ENCODE data around the gene FASTKD1.
"Not testable (repeated sequence)": the region's sequence is repeated elsewhere in the genome, so short reads cannot be mapped to it uniquely, and the experiment has no call there.

FASTKD1 gene

GRCh38 chr2:169573160-169573973 is at the start of gene FASTKD1:
TSS of gene FASTKD1 (minus strand) at chr2:169573865. CDS start at chr2:169572029, 1,836 bp downstream.
- DNase-seq (ENCODE audit: low read depth, low spot score): no peak
- peak within 1 kb of the TSS; percentile 35 for H3K27ac ChIP-seq

GRCh38 chr2:169623235-169623634 is 49.6 kb upstream of the FASTKD1 start:
- no peak for DNase-seq (ENCODE audit: low read depth, low spot score)
- no peak overlapping the region for H3K27ac ChIP-seq

GRCh38 chr2:169620509-169620908 is 46.8 kb upstream of the FASTKD1 start:
- DNase-seq (ENCODE audit: low read depth, low spot score): no peak
- no peak overlapping the region for H3K27ac ChIP-seq

- DNase-seq (ENCODE audit: low read depth, low spot score): no peak
- no peak overlapping the region for H3K27ac ChIP-seq
Measured at GRCh38 chr2:169619946-169620345, 46.3 kb upstream of the FASTKD1 start.

GRCh38 chr2:169615982-169616381 is 42.3 kb upstream of the FASTKD1 start:
- H3K27ac ChIP-seq; DNase-seq (ENCODE audit: low read depth, low spot score): not testable (repeated sequence)

GRCh38 chr2:169613876-169614275 is 40.2 kb upstream of the FASTKD1 start:
- H3K27ac ChIP-seq: no peak overlapping the region
- no peak for DNase-seq (ENCODE audit: low read depth, low spot score)

GRCh38 chr2:169609264-169609663 is 35.6 kb upstream of the FASTKD1 start:
- no peak overlapping the region for H3K27ac ChIP-seq
- no peak for DNase-seq (ENCODE audit: low read depth, low spot score)

- no peak overlapping the region for H3K27ac ChIP-seq
Measured at GRCh38 chr2:169599568-169599967, 25.9 kb upstream of the FASTKD1 start.

GRCh38 chr2:169598982-169599381 is 25.3 kb upstream of the FASTKD1 start:
- no peak overlapping the region for H3K27ac ChIP-seq
- no peak for DNase-seq (ENCODE audit: low read depth, low spot score)

More at GRCh38 chr2:169599568-169599967, 25.9 kb upstream of the FASTKD1 start:
- DNase-seq (ENCODE audit: low read depth, low spot score): no peak

GRCh38 chr2:169596546-169596945 is 22.9 kb upstream of the FASTKD1 start:
- not testable (repeated sequence) for DNase-seq (ENCODE audit: low read depth, low spot score); H3K27ac ChIP-seq

- no peak overlapping the region for H3K27ac ChIP-seq
- no peak for DNase-seq (ENCODE audit: low read depth, low spot score)
Measured at GRCh38 chr2:169590804-169591203, 17.1 kb upstream of the FASTKD1 start.

- H3K27ac ChIP-seq: peak overlapping the region; percentile 94
- no peak for DNase-seq (ENCODE audit: low read depth, low spot score)
Measured at GRCh38 chr2:169585673-169586072, 12.0 kb upstream of the FASTKD1 start.

- peak; percentile 50 for DNase-seq (ENCODE audit: low read depth, low spot score)
- H3K27ac ChIP-seq: peak within 1 kb of the TSS; percentile 94
Measured at GRCh38 chr2:169584005-169584877, 10.6 kb upstream of the FASTKD1 start, which contains the start of gene PPIG. TSS of gene PPIG (plus strand) at chr2:169584351. CDS start at chr2:169604042, 19,691 bp downstream.

GRCh38 chr2:169583518-169583917 is 9.9 kb upstream of the FASTKD1 start:
- DNase-seq (ENCODE audit: low read depth, low spot score): no peak
- peak overlapping the region; percentile 94 for H3K27ac ChIP-seq

GRCh38 chr2:169582552-169583266 is 9.0 kb upstream of the FASTKD1 start:
- not testable (repeated sequence) for DNase-seq (ENCODE audit: low read depth, low spot score); H3K27ac ChIP-seq

- no peak overlapping the region for H3K27ac ChIP-seq
- DNase-seq (ENCODE audit: low read depth, low spot score): no peak
Measured at GRCh38 chr2:169579044-169579443, 5.4 kb upstream of the FASTKD1 start.

GRCh38 chr2:169575264-169575663 is 1.6 kb upstream of the FASTKD1 start:
- H3K27ac ChIP-seq; DNase-seq (ENCODE audit: low read depth, low spot score): not testable (repeated sequence)

GRCh38 chr2:169574539-169574938 is 874 bp upstream of the FASTKD1 start:
- H3K27ac ChIP-seq; DNase-seq (ENCODE audit: low read depth, low spot score): not testable (repeated sequence)

- no peak for DNase-seq (ENCODE audit: low read depth, low spot score)
- H3K27ac ChIP-seq: no peak overlapping the region
Measured at GRCh38 chr2:169573974-169574299, 272 bp upstream of the FASTKD1 start.

GRCh38 chr2:169572821-169573159 is 875 bp downstream of the FASTKD1 start:
- no peak overlapping the region for H3K27ac ChIP-seq
- no peak for DNase-seq (ENCODE audit: low read depth, low spot score)

GRCh38 chr2:169572189-169572588 is 1.5 kb downstream of the FASTKD1 start:
- DNase-seq (ENCODE audit: low read depth, low spot score): no peak
- H3K27ac ChIP-seq: no peak overlapping the region
